ENCODE measurements around the gene DIPK1B.

DIPK1B gene

DNA sequence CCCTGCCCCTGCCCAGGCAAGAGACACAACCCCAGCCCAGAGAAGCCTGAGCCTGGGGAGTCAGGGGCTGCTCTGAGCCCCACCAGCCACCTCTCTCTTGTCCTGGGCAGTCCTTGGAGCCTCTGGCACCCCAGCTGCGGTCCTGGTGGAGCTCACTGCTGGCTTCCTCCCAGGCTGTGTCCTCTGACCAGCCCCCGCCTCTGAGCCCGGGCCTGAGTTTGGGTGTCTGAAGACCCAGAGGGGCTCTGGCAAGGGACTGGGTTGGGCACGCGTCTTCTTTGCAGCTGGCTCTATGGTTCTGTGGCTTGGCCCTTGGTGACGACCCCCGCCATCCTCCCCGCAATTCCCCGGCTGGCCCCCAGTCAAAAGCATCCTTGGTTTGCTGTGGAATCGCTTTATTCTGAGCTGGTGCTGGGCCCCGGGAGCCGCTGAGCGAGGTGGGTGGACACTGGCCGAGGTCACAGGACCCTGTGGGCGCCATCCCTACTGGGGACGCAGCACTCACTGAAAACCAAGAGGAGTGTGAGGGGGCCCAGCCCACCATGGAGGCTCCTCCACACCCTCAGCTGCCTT lies 31.4 kb downstream of the DIPK1B start:
- Histone ChIP-seq H3K27ac (ENCODE audit: low read length) (no peak overlapping the region), H3K4me1 (ENCODE audit: control insufficient read depth, insufficient read depth, low read length) (peaks cover 2% of the 10 kb centered on the region), H3K9me3 (ENCODE audit: control insufficient read depth in 2 of 2, low read length in 2 of 2) (no peaks in the 10 kb centered on the region), H3K9ac (ENCODE audit: low read length in 2 of 2) (no peak overlapping the region), H3K36me3 (ENCODE audit: control insufficient read depth in 2 of 2, insufficient read depth in 2 of 2, low read length in 2 of 2) (no peaks in the 10 kb centered on the region), H3K27me3 (ENCODE audit: control insufficient read depth in 1 of 2, insufficient read depth in 2 of 2, low read length in 2 of 2) (peaks cover 30 to 32% of the 10 kb centered on the region in 2 donors), H3K4me3 (ENCODE audit: low read length in 2 of 2) (no peak overlapping the region)

DNA sequence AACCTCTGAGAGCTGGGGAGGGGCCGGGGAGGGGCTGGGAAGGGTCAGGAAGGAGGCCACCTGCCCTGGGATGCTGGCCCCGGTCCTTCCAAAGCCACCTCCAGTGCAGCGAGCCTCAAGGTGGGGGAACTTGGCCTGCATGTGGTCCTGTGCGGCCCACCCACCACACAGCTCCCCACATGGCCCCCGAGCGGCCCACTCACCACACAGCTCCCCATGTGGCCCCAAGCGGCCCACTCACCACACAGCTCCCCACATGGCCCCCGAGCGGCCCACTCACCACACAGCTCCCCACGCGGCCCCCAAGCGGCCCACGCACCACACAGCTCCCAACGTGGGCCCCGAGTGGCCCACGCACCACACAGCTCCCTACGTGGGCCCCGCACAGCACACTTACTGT lies 32.4 kb downstream of the DIPK1B start:
- Histone ChIP-seq H3K4me3 (ENCODE audit: low read length in 2 of 2) (no peak overlapping the region), H3K4me1 (ENCODE audit: control insufficient read depth, insufficient read depth, low read length) (peaks cover 2% of the 10 kb centered on the region), H3K9me3 (ENCODE audit: control insufficient read depth in 2 of 2, low read length in 2 of 2) (no peaks in the 10 kb centered on the region), H3K27me3 (ENCODE audit: control insufficient read depth in 1 of 2, insufficient read depth in 2 of 2, low read length in 2 of 2) (peaks cover 30 to 32% of the 10 kb centered on the region in 2 donors), H3K9ac (ENCODE audit: low read length in 2 of 2) (no peak overlapping the region), H3K27ac (ENCODE audit: low read length) (no peak overlapping the region), H3K36me3 (ENCODE audit: control insufficient read depth in 2 of 2, insufficient read depth in 2 of 2, low read length in 2 of 2) (no peaks in the 10 kb centered on the region)

DNA sequence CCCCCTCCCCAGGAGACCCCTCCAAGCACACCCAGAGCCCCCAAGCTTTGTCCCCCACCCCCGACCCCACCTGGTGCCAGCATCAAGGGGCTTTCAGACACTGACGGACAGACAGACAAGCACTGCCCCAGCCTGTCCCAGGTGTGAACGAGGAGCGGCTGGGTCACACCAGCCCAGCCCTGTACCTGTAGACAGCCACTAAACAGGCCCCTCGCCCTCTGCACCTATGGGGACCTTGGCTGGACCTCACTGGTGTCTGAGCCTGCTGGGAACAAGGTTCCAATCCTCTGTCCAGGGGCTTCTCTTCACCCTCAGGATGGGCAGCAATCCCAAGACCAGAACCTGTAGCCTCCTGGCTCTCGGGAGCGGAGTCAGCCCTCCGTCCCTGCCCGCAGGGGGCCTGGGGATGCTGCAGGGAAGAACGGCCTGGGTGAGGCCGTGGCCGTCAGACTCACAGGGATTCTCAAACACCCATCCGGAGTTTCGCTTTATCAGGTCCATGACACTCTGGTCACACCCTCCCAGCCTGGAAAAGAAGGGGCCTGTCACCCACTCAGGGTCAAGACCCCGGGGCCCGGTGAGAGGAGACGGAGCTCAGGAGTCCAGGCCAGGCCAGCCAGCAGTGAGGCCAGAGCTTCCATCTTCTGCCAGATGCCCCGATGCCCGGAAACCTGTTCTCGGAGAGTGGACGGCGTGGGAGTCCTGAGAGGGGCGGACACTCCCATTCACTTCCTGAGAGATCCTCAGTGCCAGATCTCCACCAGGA lies 33.2 kb downstream of the DIPK1B start:
- no peak overlapping the region for H3K27ac ChIP-seq (ENCODE audit: low read length)
- peaks cover 29 to 30% of the 10 kb centered on the region in 2 donors for H3K27me3 ChIP-seq (ENCODE audit: control insufficient read depth in 1 of 2, insufficient read depth in 2 of 2, low read length in 2 of 2)
- no peak overlapping the region for H3K4me3 ChIP-seq (ENCODE audit: low read length in 2 of 2)
- no peak overlapping the region for H3K9ac ChIP-seq (ENCODE audit: low read length in 2 of 2)
- no peaks in the 10 kb centered on the region for H3K36me3 ChIP-seq (ENCODE audit: control insufficient read depth in 2 of 2, insufficient read depth in 2 of 2, low read length in 2 of 2)
- peaks cover 2% of the 10 kb centered on the region for H3K4me1 ChIP-seq (ENCODE audit: control insufficient read depth, insufficient read depth, low read length)
- no peaks in the 10 kb centered on the region for H3K9me3 ChIP-seq (ENCODE audit: control insufficient read depth in 2 of 2, low read length in 2 of 2)

DNA sequence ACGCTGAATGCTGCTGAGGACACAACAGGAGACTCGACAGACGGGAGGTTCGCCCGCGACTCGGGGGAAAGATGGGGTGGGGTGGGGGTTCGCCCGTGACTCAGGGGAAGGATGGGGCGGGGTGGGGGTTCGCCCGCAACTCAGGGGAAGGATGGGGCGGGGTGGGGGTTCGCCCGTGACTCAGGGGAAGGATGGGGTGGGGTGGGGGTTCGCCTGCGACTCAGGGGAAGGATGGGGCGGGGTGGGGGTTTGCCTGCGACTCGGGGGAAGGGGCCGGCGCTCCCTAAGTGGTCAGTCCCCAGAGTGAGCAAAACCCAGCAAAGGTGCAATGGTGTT lies 33.8 kb downstream of the DIPK1B start:
- peaks cover 2% of the 10 kb centered on the region for H3K4me1 ChIP-seq (ENCODE audit: control insufficient read depth, insufficient read depth, low read length)
- H3K4me3 ChIP-seq (ENCODE audit: low read length in 2 of 2): no peak overlapping the region
- H3K9ac ChIP-seq (ENCODE audit: low read length in 2 of 2): no peak overlapping the region
- no peaks in the 10 kb centered on the region for H3K9me3 ChIP-seq (ENCODE audit: control insufficient read depth in 2 of 2, low read length in 2 of 2)
- H3K27ac ChIP-seq (ENCODE audit: low read length): no peak overlapping the region
- no peaks in the 10 kb centered on the region for H3K36me3 ChIP-seq (ENCODE audit: control insufficient read depth in 2 of 2, insufficient read depth in 2 of 2, low read length in 2 of 2)
- H3K27me3 ChIP-seq (ENCODE audit: control insufficient read depth in 1 of 2, insufficient read depth in 2 of 2, low read length in 2 of 2): peaks cover 24 to 26% of the 10 kb centered on the region in 2 donors

DNA sequence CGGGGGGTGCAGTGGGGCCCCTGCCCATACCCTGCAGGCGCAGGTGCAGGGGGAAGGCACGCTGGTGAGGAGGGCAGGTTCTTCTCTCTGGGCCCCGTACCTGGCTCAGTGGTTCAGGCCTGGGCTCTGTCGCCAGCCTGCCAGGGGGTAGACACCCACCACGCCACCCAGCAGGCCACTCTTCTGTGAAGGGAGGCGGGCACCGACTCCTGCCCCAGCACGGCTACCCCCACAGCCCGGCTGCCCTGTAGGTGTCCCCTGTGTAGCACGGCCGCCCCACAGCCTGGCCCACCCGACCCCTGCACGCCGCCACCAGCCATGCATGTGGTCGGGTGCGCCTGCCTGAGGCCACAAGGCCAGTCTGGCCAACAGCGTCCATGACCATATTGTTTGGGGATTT lies 34.2 kb downstream of the DIPK1B start:
- no peak overlapping the region for H3K4me3 ChIP-seq (ENCODE audit: low read length in 2 of 2)
- H3K36me3 ChIP-seq (ENCODE audit: control insufficient read depth in 2 of 2, insufficient read depth in 2 of 2, low read length in 2 of 2): no peaks in the 10 kb centered on the region
- H3K9ac ChIP-seq (ENCODE audit: low read length in 2 of 2): no peak overlapping the region
- H3K27ac ChIP-seq (ENCODE audit: low read length): no peak overlapping the region
- no peaks in the 10 kb centered on the region for H3K9me3 ChIP-seq (ENCODE audit: control insufficient read depth in 2 of 2, low read length in 2 of 2)
- peaks cover 19 to 24% of the 10 kb centered on the region in 2 donors for H3K27me3 ChIP-seq (ENCODE audit: control insufficient read depth in 1 of 2, insufficient read depth in 2 of 2, low read length in 2 of 2)
- H3K4me1 ChIP-seq (ENCODE audit: control insufficient read depth, insufficient read depth, low read length): no peaks in the 10 kb centered on the region

DNA sequence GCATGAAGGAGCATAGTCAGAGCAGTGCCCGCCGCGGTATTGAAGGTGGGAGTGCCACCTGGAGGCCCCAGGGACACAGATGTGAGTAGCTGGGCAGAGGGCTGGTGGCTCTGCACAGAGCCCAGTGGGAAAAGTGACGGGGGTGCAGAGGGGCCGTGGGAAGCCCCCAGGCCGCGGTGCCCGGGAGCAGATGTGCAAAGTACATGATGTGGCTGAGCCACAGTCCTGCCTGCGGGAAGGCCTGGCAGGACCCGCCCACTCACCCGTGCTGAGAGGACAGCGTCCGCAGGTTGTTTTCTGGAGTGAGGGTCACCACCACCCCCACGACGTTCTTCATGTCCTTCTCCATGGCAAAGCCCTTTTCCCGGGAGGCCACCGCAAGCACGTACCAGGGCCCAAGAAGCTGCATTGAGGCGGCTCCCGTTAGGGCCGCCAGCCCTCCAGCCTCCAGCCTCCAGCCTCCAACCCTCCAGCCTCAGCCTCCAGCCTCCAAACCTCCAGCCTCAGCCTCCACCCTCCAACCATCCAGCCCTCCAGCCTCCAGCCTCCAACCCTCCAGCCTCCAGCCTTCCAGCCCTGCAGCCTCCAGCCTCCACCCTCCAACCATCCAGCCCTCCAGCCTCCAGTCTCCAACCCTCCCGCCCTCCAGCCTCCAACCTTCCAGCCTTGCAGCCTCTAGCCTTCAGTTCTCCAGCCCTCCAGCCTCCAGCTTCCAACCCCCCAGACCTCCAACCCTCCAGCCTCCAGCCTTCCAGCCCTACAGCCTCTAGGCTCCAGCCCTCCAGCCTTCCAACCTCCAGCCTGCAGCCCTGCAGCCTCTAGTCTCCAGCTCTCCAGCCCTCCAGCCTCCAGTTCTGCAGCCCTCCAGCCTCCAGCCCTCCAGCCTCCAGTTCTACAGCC lies 35.0 kb downstream of the DIPK1B start:
- Histone ChIP-seq H3K4me3 (ENCODE audit: low read length in 2 of 2) (no peak overlapping the region), H3K9ac (ENCODE audit: low read length in 2 of 2) (no peak overlapping the region), H3K27me3 (ENCODE audit: control insufficient read depth in 1 of 2, insufficient read depth in 2 of 2, low read length in 2 of 2) (peaks cover 11 to 18% of the 10 kb centered on the region in 2 donors), H3K9me3 (ENCODE audit: control insufficient read depth in 2 of 2, low read length in 2 of 2) (no peaks in the 10 kb centered on the region), H3K27ac (ENCODE audit: low read length) (no peak overlapping the region), H3K36me3 (ENCODE audit: control insufficient read depth in 2 of 2, insufficient read depth in 2 of 2, low read length in 2 of 2) (no peaks in the 10 kb centered on the region), H3K4me1 (ENCODE audit: control insufficient read depth, insufficient read depth, low read length) (no peaks in the 10 kb centered on the region)

DNA sequence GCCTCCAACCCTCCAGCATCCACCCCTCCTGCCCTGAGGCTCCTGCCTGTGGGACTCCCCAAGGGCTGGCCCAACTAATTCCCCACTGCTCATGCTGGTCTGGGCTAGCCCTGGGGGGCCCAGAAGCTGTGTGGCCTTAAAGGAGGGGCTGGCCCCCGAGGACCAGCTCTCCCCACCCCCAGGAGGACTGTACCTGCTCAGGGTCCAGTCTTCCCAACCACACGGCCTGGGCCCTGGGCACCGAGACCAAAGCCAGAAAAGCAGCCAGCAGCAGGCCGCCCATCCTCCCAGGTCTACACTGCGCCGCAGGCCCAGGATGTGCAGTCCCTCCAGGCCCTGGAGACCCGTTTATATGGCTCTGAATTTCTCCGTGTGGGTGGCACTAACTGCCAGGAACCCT lies 35.8 kb downstream of the DIPK1B start, which contains the start of gene LCN6:
Gene LCN6, minus strand, starts transcription at position 325 of the 400 bp plus-strand sequence. Its CDS starts 42 bp downstream, at position 283.
- Histone ChIP-seq H3K4me3 (ENCODE audit: low read length in 2 of 2) (no peak within 1 kb of the TSS), H3K9ac (ENCODE audit: low read length in 2 of 2) (no peak within 1 kb of the TSS), H3K4me1 (ENCODE audit: control insufficient read depth, insufficient read depth, low read length) (no peaks in the 10 kb centered on the region), H3K36me3 (ENCODE audit: control insufficient read depth in 2 of 2, insufficient read depth in 2 of 2, low read length in 2 of 2) (no peaks in the 10 kb centered on the region), H3K9me3 (ENCODE audit: control insufficient read depth in 2 of 2, low read length in 2 of 2) (no peaks in the 10 kb centered on the region), H3K27me3 (ENCODE audit: control insufficient read depth in 1 of 2, insufficient read depth in 2 of 2, low read length in 2 of 2) (peaks cover 4 to 10% of the 10 kb centered on the region in 2 donors), H3K27ac (ENCODE audit: low read length) (no peak within 1 kb of the TSS)

DNA sequence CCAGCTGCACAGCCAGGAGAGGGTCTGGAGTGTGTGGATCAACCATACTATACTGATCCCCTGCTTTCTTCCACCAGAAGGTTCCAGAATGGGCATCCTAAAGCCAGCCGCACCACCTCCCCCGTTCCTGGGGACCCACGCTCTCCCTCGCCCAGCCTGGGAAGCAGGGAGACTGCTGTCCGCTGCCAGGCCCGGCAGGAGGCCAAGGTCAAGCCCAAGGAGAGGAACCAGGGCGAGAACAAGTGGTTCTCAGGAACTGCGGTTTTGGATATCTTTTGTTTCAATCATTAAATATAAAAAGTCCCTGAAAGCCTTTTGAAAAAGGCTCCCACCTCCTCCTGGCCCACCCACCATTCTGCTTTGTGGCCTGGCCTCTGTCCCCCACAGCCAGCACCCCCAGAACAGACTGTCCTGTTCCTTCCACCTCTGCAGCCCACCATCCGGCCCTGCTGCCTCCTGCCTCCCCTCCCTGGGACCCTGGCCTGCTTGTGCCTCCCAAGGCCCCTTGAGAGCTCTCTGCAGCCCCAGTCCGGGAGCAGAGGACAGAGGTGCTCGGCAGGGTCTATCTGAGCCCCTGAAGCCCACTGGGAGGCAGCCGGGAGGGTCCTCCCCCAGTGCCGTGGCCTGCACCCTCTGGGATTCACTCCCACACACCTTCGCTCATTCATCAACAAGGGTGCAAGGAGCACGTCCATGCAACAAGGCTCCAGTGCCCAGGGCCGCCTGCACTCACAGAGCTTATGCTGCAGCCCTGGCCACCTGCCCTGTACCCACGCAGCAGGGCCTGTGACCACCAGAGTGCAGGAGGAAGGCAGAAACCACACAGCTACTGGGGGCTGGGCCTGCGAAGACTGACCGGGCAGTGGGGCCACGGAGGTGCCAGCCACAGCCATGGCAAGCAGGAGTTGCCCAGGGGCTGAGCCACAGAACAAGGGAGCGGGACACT lies 36.6 kb downstream of the DIPK1B start:
- peaks cover 2 to 6% of the 10 kb centered on the region in 2 donors for H3K27me3 ChIP-seq (ENCODE audit: control insufficient read depth in 1 of 2, insufficient read depth in 2 of 2, low read length in 2 of 2)
- H3K9ac ChIP-seq (ENCODE audit: low read length in 2 of 2): no peak overlapping the region
- H3K27ac ChIP-seq (ENCODE audit: low read length): no peak overlapping the region
- H3K4me1 ChIP-seq (ENCODE audit: control insufficient read depth, insufficient read depth, low read length): no peaks in the 10 kb centered on the region
- no peak overlapping the region for H3K4me3 ChIP-seq (ENCODE audit: low read length in 2 of 2)
- H3K9me3 ChIP-seq (ENCODE audit: control insufficient read depth in 2 of 2, low read length in 2 of 2): no peaks in the 10 kb centered on the region
- H3K36me3 ChIP-seq (ENCODE audit: control insufficient read depth in 2 of 2, insufficient read depth in 2 of 2, low read length in 2 of 2): no peaks in the 10 kb centered on the region

DNA sequence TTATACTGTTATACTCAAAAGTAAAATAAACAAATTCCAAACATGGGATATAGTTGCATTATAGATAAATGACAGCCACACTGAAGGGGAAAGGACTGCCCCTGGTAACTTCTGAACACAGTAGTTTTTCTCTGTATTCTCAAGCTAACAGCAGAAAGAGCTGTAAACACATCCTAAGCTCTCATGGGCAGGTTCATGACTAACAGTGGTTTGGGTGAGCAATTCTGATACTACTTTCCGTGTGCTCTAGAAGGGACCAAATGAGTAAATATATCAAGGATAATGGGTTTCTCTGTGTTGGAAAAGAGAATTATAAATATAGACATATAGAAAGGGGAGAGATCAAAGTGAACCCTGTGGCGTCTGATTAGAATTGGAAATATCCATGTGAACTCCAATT lies 38.2 kb downstream of the DIPK1B start:
- Histone ChIP-seq H3K4me1 (ENCODE audit: control insufficient read depth, insufficient read depth, low read length) (no peaks in the 10 kb centered on the region), H3K27me3 (ENCODE audit: control insufficient read depth in 1 of 2, insufficient read depth in 2 of 2, low read length in 2 of 2) (peaks cover 0 to 6% of the 10 kb centered on the region in 2 donors), H3K9me3 (ENCODE audit: control insufficient read depth in 2 of 2, low read length in 2 of 2) (peaks cover 0 to 3% of the 10 kb centered on the region in 2 donors), H3K9ac (ENCODE audit: low read length in 2 of 2) (no peak overlapping the region), H3K4me3 (ENCODE audit: low read length in 2 of 2) (no peak overlapping the region), H3K27ac (ENCODE audit: low read length) (no peak overlapping the region), H3K36me3 (ENCODE audit: control insufficient read depth in 2 of 2, insufficient read depth in 2 of 2, low read length in 2 of 2) (no peaks in the 10 kb centered on the region)

DNA sequence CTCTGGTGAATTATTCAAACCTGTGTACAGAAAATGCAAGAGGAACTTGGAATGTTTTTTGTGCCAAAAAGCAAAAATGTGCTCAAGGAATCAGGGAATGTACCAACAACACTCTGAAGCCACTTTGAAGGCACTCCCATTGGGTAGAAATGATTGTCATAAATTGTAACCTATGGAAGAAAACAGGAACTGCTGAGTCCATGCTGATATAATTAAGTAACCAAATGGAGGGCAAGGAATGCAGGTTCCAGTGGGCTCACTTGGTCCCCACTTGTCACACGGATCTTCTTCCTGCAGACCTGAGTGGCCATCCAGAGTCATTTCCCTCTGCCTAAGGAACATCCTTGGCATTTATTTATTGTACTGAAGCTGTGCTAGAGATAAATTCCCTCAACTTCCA lies 38.9 kb downstream of the DIPK1B start:
- no peaks in the 10 kb centered on the region for H3K36me3 ChIP-seq (ENCODE audit: control insufficient read depth in 2 of 2, insufficient read depth in 2 of 2, low read length in 2 of 2)
- H3K27me3 ChIP-seq (ENCODE audit: control insufficient read depth in 1 of 2, insufficient read depth in 2 of 2, low read length in 2 of 2): peaks cover 0 to 9% of the 10 kb centered on the region in 2 donors
- no peaks in the 10 kb centered on the region for H3K4me1 ChIP-seq (ENCODE audit: control insufficient read depth, insufficient read depth, low read length)
- no peak overlapping the region for H3K27ac ChIP-seq (ENCODE audit: low read length)
- no peak overlapping the region for H3K9ac ChIP-seq (ENCODE audit: low read length in 2 of 2)
- no peak overlapping the region for H3K4me3 ChIP-seq (ENCODE audit: low read length in 2 of 2)
- peaks cover 0 to 5% of the 10 kb centered on the region in 2 donors for H3K9me3 ChIP-seq (ENCODE audit: control insufficient read depth in 2 of 2, low read length in 2 of 2)
